Measurements from ENCODE around the gene MED28.
"Not testable (repeated sequence)": the region's sequence is repeated elsewhere in the genome, so short reads cannot be mapped to it uniquely, and the experiment has no call there.

Gene MED28

GRCh38 chr4:17618926-17619325 lies 4.5 kb downstream of the MED28 start:
- DNase-seq (ENCODE audit: low read depth): no peak

- DNase-seq (ENCODE audit: low read depth): no peak
These were observed 5.1 kb downstream of the MED28 start for GRCh38 chr4:17619416-17620105.

GRCh38 chr4:17623451-17624001 lies 9.1 kb downstream of the MED28 start:
- no peak for DNase-seq (ENCODE audit: low read depth)

- DNase-seq (ENCODE audit: low read depth): no peak
These were observed 10.4 kb downstream of the MED28 start for GRCh38 chr4:17624821-17625220.

GRCh38 chr4:17630228-17630627 lies 15.8 kb downstream of the MED28 start:
- no peak for DNase-seq (ENCODE audit: low read depth)

- no peak for DNase-seq (ENCODE audit: low read depth)
These were observed 19.2 kb downstream of the MED28 start for GRCh38 chr4:17633600-17633999.

- no peak for DNase-seq (ENCODE audit: low read depth)
These were observed 20.6 kb downstream of the MED28 start for GRCh38 chr4:17635056-17635455.

GRCh38 chr4:17636341-17636695 lies 21.9 kb downstream of the MED28 start:
- DNase-seq (ENCODE audit: low read depth): no peak

GRCh38 chr4:17636696-17637622 lies 22.5 kb downstream of the MED28 start:
- DNase-seq (ENCODE audit: low read depth): peak; percentile 27

GRCh38 chr4:17639136-17639535 lies 24.7 kb downstream of the MED28 start:
- DNase-seq (ENCODE audit: low read depth): no peak

- DNase-seq (ENCODE audit: low read depth): no peak
These were observed 27.9 kb downstream of the MED28 start for GRCh38 chr4:17642398-17642783.

GRCh38 chr4:17646693-17647092 lies 32.3 kb downstream of the MED28 start:
- DNase-seq (ENCODE audit: low read depth): no peak

- no peak for DNase-seq (ENCODE audit: low read depth)
These were observed 32.9 kb downstream of the MED28 start for GRCh38 chr4:17647176-17647806.

GRCh38 chr4:17647927-17648326 lies 33.5 kb downstream of the MED28 start:
- no peak for DNase-seq (ENCODE audit: low read depth)

GRCh38 chr4:17650406-17650805 lies 36.0 kb downstream of the MED28 start:
- DNase-seq (ENCODE audit: low read depth): no peak

- DNase-seq (ENCODE audit: low read depth): no peak
These were observed 40.3 kb downstream of the MED28 start for GRCh38 chr4:17654701-17655100.

GRCh38 chr4:17657090-17657489 lies 42.6 kb downstream of the MED28 start:
- DNase-seq (ENCODE audit: low read depth): no peak

- DNase-seq (ENCODE audit: low read depth): no peak
These were observed 43.4 kb downstream of the MED28 start for GRCh38 chr4:17657849-17658248.

GRCh38 chr4:17659196-17659595 lies 44.8 kb downstream of the MED28 start:
- not testable (repeated sequence) for DNase-seq (ENCODE audit: low read depth)

GRCh38 chr4:17662694-17663093 lies 48.3 kb downstream of the MED28 start:
- no peak for DNase-seq (ENCODE audit: low read depth)

- DNase-seq (ENCODE audit: low read depth): no peak
These were observed 50.3 kb downstream of the MED28 start for GRCh38 chr4:17664755-17665154.

- no peak for DNase-seq (ENCODE audit: low read depth)
These were observed 50.9 kb downstream of the MED28 start for GRCh38 chr4:17665346-17665745.

GRCh38 chr4:17665852-17666251 lies 51.4 kb downstream of the MED28 start:
- no peak for DNase-seq (ENCODE audit: low read depth)

Data from stimulated activated CD8-positive, alpha-beta memory T cell treated with anti-CD3 and anti-CD28 coated beads, Interleukin-12 subunit alpha, Interleukin-12 subunit beta, amount 100 ng/mL, for 4 hours (primary cell).